NCI-H1694 (cell line): ENCODE measurements around the gene LIX1.

Experiments used
- DNase-seq: peaks from one replicate; lab custom pipeline; 2025; lab: John Stamatoyannopoulos, UW

LIX1 gene

DNA sequence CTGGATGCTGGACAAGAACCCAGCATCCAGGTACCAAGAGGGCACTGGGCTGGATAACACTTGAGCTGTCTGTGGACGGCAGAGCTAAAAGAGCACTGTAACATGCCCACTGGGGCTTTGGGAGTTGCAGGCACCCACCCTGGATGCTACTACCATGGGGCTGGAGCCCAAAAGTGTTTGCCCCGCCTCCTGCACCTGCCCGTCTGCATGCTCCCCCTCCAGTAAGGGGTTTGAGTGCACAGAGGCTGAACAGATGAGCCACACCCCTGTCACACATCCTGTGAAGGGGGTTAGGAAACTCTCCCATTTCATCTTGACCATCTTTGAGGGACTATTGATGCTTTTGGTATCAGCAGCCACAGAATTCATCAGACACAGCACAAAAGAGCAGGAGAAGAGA lies 69.0 kb downstream of the LIX1 start:
- DNase-seq: no peak

GRCh38 chr5:97072696-97073095 lies 69.7 kb downstream of the LIX1 start:
- no peak for DNase-seq

- no peak for DNase-seq
Observed at GRCh38 chr5:97071993-97072392, 70.4 kb downstream of the LIX1 start.

DNA sequence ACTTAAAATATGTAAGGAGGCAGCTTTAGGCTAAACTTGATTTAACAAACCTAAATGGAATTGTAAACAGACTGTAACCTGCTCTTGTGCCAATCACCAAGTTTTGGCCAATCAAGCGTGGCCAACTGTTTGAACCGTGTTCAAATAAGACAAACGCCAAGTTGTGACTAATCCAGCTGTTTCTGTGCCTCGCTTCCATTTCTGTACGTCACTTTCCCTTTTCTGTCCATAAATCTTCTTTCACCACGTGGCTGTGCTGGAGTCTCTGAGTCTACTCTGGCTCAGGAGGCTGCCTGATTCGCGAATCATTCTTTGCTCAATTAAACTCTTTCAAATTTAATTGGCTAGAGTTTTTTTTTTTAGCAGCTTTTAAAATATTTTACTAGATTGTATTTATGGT lies 71.3 kb downstream of the LIX1 start:
- DNase-seq: no peak

GRCh38 chr5:97070234-97070633 lies 72.2 kb downstream of the LIX1 start:
- DNase-seq: no peak

GRCh38 chr5:97067296-97067850 lies 75.0 kb downstream of the LIX1 start:
- no peak for DNase-seq

GRCh38 chr5:97065475-97065874 lies 76.9 kb downstream of the LIX1 start:
- DNase-seq: no peak

- DNase-seq: no peak
Observed at GRCh38 chr5:97063251-97063650, 79.2 kb downstream of the LIX1 start.

DNA sequence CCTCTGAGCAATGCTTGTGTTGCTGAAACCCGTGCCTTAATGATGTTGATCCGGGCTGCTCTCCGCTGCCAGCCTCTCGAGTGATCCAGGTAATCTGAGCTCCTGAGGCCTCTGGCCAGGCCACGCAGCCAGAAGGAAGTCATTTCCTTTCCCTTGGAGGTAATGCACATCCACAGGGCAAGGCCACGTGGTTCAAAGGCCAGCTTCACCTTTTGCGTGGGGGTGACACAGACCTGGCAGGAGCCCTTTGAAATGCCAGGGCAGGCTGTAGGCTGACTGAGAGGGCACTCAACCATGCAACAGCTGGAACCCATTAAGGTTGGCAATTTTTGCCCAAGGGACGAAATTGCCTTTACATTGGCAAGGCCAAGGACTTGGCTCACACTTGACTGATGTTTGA lies 80.4 kb downstream of the LIX1 start:
- DNase-seq: no peak

- DNase-seq: no peak
Observed at GRCh38 chr5:97056263-97056662, 86.1 kb downstream of the LIX1 start.

DNA sequence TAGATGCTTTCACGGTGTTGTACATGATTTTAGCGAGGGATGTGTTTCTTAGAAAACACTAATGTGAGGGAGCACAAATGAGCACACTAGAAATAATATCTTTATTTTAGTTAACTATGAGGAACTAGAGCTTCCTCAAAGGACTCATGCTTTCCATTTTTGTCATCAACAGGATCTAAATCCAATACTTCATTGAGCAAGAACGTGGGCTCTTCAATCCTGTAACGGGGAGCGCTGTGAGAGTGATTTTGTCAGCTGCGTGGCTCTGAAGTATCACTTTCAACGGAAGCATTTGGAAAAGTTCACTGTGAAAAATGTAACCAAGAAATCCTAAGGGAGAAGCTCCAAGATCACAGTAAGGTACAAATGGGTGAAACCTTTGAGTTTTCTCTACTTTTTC lies 93.2 kb downstream of the LIX1 start:
- no peak for DNase-seq

DNA sequence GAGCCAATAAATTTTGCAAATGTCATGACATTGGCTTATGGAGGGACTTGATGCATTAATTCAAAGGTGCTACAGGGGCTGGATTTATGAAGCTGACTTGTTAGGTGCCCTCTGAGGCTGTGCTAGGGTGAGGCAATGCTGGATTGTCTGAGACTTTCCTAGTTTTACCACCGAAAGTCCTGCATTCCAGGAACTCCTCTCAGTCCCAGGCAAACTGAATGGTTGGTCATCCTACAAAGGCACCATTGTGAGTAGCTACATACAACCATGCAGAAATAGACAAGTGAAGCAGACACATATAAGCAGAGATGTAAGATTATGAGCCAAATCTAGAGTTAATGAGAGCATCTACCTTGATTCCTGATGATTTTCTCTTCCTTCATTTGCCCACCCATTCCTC lies 95.3 kb downstream of the LIX1 start:
- no peak for DNase-seq

GRCh38 chr5:97046270-97046982 lies 96.0 kb downstream of the LIX1 start:
- no peak for DNase-seq

- no peak for DNase-seq
Observed at GRCh38 chr5:97044052-97044451, 98.4 kb downstream of the LIX1 start.

DNA sequence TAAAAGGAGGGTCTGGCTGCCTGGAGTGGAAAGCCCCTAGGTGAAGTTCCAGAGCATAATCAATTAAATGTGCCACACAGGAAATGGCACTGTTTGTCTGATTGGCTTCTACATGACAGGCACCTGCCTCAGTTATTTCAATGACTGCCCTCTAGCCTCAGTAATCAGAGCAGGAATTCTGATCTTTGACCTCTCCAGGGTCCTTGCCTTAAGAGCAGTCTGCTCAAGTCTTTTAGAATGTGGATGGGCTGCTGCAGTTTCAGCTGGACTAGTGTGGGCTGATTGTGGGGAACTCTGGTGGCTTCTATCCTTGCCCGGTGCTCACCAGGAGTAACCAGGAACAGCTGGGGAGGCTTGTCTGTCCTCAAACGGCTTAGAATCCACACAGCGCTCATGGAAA lies 98.9 kb downstream of the LIX1 start:
- DNase-seq: no peak

- no peak for DNase-seq
Observed at GRCh38 chr5:97042996-97043395, 99.4 kb downstream of the LIX1 start.
